Measurements from ENCODE around the gene MB. TPM values are rescaled to one million over a fixed set of nuclear protein-coding genes. Genes with fewer than 3 reads are reported as not detected.

MB gene
- total RNA-seq, 1 experiment from 2014 or later, result not detected

- no peaks in the 10 kb centered on the region for H3K9me2 ChIP-seq (replicated peaks; ENCODE audit: insufficient read depth, low read length)
- H3K27ac ChIP-seq (ENCODE audit: low read length), result no peak overlapping the region
- no peak overlapping the region for H3K9ac ChIP-seq (ENCODE audit: low read length)
These were observed 2.4 kb upstream of the MB start for GRCh38 chr22:35619336-35620094.

GRCh38 chr22:35618427-35619223, 1.5 kb upstream of the MB start:
- Histone ChIP-seq H3K4me1 (ENCODE audit: low read length) (no peaks in the 10 kb centered on the region), H3K9me3 (ENCODE audit: low read length) (no peaks in the 10 kb centered on the region), H3K27me3 (ENCODE audit: low read length) (no peaks in the 10 kb centered on the region), H3K27ac (ENCODE audit: low read length) (no peak overlapping the region), H3K9ac (ENCODE audit: low read length) (no peak overlapping the region), H3K9me2 (replicated peaks; ENCODE audit: insufficient read depth, low read length) (no peaks in the 10 kb centered on the region), H3K79me2 (ENCODE audit: low read length) (no peaks in the 10 kb centered on the region), H3K36me3 (ENCODE audit: insufficient read depth, low read length) (no peaks in the 10 kb centered on the region), H4K20me1 (ENCODE audit: insufficient read depth, low read depth, low read length) (no peaks in the 10 kb centered on the region), H3K4me2 (ENCODE audit: low read depth, low read length, poor library complexity, severe bottlenecking) (no peak overlapping the region), H2AFZ (ENCODE audit: low read length) (no peak overlapping the region), H3K4me3 (ENCODE audit: low read length) (no peak overlapping the region)
- no peak for DNase-seq

More at GRCh38 chr22:35619336-35620094, 2.4 kb upstream of the MB start:
- no peak overlapping the region for H3K4me3 ChIP-seq (ENCODE audit: low read length)
- no peak overlapping the region for H2AFZ ChIP-seq (ENCODE audit: low read length)
- H3K4me2 ChIP-seq (ENCODE audit: low read depth, low read length, poor library complexity, severe bottlenecking), result no peak overlapping the region
- H3K79me2 ChIP-seq (ENCODE audit: low read length), result no peaks in the 10 kb centered on the region
- H3K36me3 ChIP-seq (ENCODE audit: insufficient read depth, low read length), result no peaks in the 10 kb centered on the region
- no peaks in the 10 kb centered on the region for H4K20me1 ChIP-seq (ENCODE audit: insufficient read depth, low read depth, low read length)
- no peaks in the 10 kb centered on the region for H3K9me3 ChIP-seq (ENCODE audit: low read length)
- H3K4me1 ChIP-seq (ENCODE audit: low read length), result no peaks in the 10 kb centered on the region
- no peak for DNase-seq
- H3K27me3 ChIP-seq (ENCODE audit: low read length), result no peaks in the 10 kb centered on the region

DNA sequence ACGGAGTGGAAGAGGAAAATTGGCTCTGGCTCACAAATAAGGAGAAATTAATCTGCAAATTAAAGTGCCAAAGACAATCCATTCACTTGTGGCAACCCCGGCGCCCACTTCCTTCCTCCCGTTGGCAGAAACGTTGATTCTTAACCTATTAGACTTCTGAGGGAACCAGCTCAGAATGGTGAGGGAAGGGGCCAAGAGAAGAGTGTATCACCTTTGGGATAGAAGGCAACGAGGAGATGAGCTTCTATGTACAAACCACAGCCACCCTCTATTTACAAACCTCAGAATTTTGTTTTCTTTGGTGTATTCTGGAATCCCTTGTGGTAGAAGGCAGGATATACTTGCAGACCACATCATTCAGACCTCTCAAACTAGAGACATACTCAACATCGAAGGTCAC, 1.1 kb downstream of the MB start:
- H3K9me2 ChIP-seq (replicated peaks; ENCODE audit: insufficient read depth, low read length), result no peaks in the 10 kb centered on the region

DNA sequence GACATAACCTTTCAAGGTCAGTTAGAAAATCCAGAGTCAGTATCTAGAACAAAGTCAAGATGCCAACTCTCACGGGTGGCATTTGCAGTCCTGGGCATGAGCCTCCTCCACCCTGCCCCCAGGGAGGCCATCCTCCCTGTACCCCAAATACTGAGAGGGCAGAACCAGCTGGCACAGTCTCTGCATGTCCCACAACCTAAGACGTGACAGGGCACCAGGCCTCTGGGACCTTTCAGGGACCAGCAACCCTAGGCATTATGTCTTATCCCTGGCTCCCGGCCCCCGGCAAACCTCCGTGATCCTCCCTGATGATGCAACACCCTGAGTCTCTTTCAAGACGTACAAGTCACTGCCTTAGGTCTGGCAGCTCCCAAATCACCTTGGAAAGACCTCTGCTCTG, 2.0 kb downstream of the MB start:
- Histone ChIP-seq H3K79me2 (ENCODE audit: low read length) (no peaks in the 10 kb centered on the region), H3K4me1 (ENCODE audit: low read length) (no peaks in the 10 kb centered on the region), H4K20me1 (ENCODE audit: insufficient read depth, low read depth, low read length) (no peaks in the 10 kb centered on the region), H3K9me2 (replicated peaks; ENCODE audit: insufficient read depth, low read length) (no peaks in the 10 kb centered on the region), H3K27ac (ENCODE audit: low read length) (no peak overlapping the region), H3K4me3 (ENCODE audit: low read length) (no peak overlapping the region), H3K36me3 (ENCODE audit: insufficient read depth, low read length) (no peaks in the 10 kb centered on the region), H3K27me3 (ENCODE audit: low read length) (no peaks in the 10 kb centered on the region), H2AFZ (ENCODE audit: low read length) (no peak overlapping the region), H3K9ac (ENCODE audit: low read length) (no peak overlapping the region), H3K9me3 (ENCODE audit: low read length) (no peaks in the 10 kb centered on the region), H3K4me2 (ENCODE audit: low read depth, low read length, poor library complexity, severe bottlenecking) (no peak overlapping the region)
- no peak for DNase-seq

More for the DNA sequence above, 1.1 kb downstream of the MB start:
- H3K36me3 ChIP-seq (ENCODE audit: insufficient read depth, low read length), result no peaks in the 10 kb centered on the region
- no peaks in the 10 kb centered on the region for H3K4me1 ChIP-seq (ENCODE audit: low read length)
- H3K27ac ChIP-seq (ENCODE audit: low read length), result no peak overlapping the region
- H3K9me3 ChIP-seq (ENCODE audit: low read length), result no peaks in the 10 kb centered on the region
- no peak overlapping the region for H3K9ac ChIP-seq (ENCODE audit: low read length)
- no peaks in the 10 kb centered on the region for H3K79me2 ChIP-seq (ENCODE audit: low read length)
- H4K20me1 ChIP-seq (ENCODE audit: insufficient read depth, low read depth, low read length), result no peaks in the 10 kb centered on the region
- H3K4me3 ChIP-seq (ENCODE audit: low read length), result no peak overlapping the region
- H3K4me2 ChIP-seq (ENCODE audit: low read depth, low read length, poor library complexity, severe bottlenecking), result no peak overlapping the region
- no peaks in the 10 kb centered on the region for H3K27me3 ChIP-seq (ENCODE audit: low read length)
- H2AFZ ChIP-seq (ENCODE audit: low read length), result no peak overlapping the region
- DNase-seq, result no peak

GRCh38 chr22:35614404-35614803, 2.7 kb downstream of the MB start:
- Histone ChIP-seq H3K27ac (ENCODE audit: low read length) (no peak overlapping the region), H3K36me3 (ENCODE audit: insufficient read depth, low read length) (no peaks in the 10 kb centered on the region), H3K9ac (ENCODE audit: low read length) (no peak overlapping the region), H3K79me2 (ENCODE audit: low read length) (no peaks in the 10 kb centered on the region), H3K27me3 (ENCODE audit: low read length) (no peaks in the 10 kb centered on the region), H3K9me3 (ENCODE audit: low read length) (no peaks in the 10 kb centered on the region), H4K20me1 (ENCODE audit: insufficient read depth, low read depth, low read length) (no peaks in the 10 kb centered on the region), H3K4me2 (ENCODE audit: low read depth, low read length, poor library complexity, severe bottlenecking) (no peak overlapping the region), H3K4me3 (ENCODE audit: low read length) (no peak overlapping the region), H3K4me1 (ENCODE audit: low read length) (no peaks in the 10 kb centered on the region), H2AFZ (ENCODE audit: low read length) (no peak overlapping the region), H3K9me2 (replicated peaks; ENCODE audit: insufficient read depth, low read length) (no peaks in the 10 kb centered on the region)
- DNase-seq, result no peak

- H3K36me3 ChIP-seq (ENCODE audit: insufficient read depth, low read length), result no peaks in the 10 kb centered on the region
- no peaks in the 10 kb centered on the region for H3K79me2 ChIP-seq (ENCODE audit: low read length)
- H3K4me3 ChIP-seq (ENCODE audit: low read length), result no peak overlapping the region
- H2AFZ ChIP-seq (ENCODE audit: low read length), result no peak overlapping the region
- no peak overlapping the region for H3K9ac ChIP-seq (ENCODE audit: low read length)
- H3K9me3 ChIP-seq (ENCODE audit: low read length), result no peaks in the 10 kb centered on the region
- H4K20me1 ChIP-seq (ENCODE audit: insufficient read depth, low read depth, low read length), result no peaks in the 10 kb centered on the region
- H3K27me3 ChIP-seq (ENCODE audit: low read length), result no peaks in the 10 kb centered on the region
- no peaks in the 10 kb centered on the region for H3K9me2 ChIP-seq (replicated peaks; ENCODE audit: insufficient read depth, low read length)
- H3K4me2 ChIP-seq (ENCODE audit: low read depth, low read length, poor library complexity, severe bottlenecking), result no peak overlapping the region
- H3K4me1 ChIP-seq (ENCODE audit: low read length), result no peaks in the 10 kb centered on the region
- DNase-seq, result no peak
- H3K27ac ChIP-seq (ENCODE audit: low read length), result no peak overlapping the region
These were observed 4.2 kb downstream of the MB start for GRCh38 chr22:35612903-35613302.

- no peaks in the 10 kb centered on the region for H3K9me3 ChIP-seq (ENCODE audit: low read length)
- no peaks in the 10 kb centered on the region for H3K4me1 ChIP-seq (ENCODE audit: low read length)
- no peaks in the 10 kb centered on the region for H3K9me2 ChIP-seq (replicated peaks; ENCODE audit: insufficient read depth, low read length)
- H4K20me1 ChIP-seq (ENCODE audit: insufficient read depth, low read depth, low read length), result no peaks in the 10 kb centered on the region
- no peak overlapping the region for H3K4me3 ChIP-seq (ENCODE audit: low read length)
- H3K36me3 ChIP-seq (ENCODE audit: insufficient read depth, low read length), result no peaks in the 10 kb centered on the region
- H3K9ac ChIP-seq (ENCODE audit: low read length), result no peak overlapping the region
- no peaks in the 10 kb centered on the region for H3K79me2 ChIP-seq (ENCODE audit: low read length)
- no peak overlapping the region for H2AFZ ChIP-seq (ENCODE audit: low read length)
- H3K27me3 ChIP-seq (ENCODE audit: low read length), result no peaks in the 10 kb centered on the region
- H3K27ac ChIP-seq (ENCODE audit: low read length), result no peak overlapping the region
- no peak for DNase-seq
- H3K4me2 ChIP-seq (ENCODE audit: low read depth, low read length, poor library complexity, severe bottlenecking), result no peak overlapping the region
These were observed 5.1 kb downstream of the MB start for GRCh38 chr22:35611891-35612576.
